KMS-11 (cell line): Measurements from ENCODE around the gene AGRP.

Source experiments
- H2AFZ ChIP-seq: fragments of 200-600 bp; sonication (generic); 2 replicates; pipeline ENCODE4 v1.6.1; 2016; ENCODE audit warnings: antibody characterized with exemption, mixed run types, low read depth
- H3K27ac ChIP-seq: fragments of 200-600 bp; sonication (generic); 2 replicates; pipeline ENCODE4 v1.6.1; 2016; ENCODE audit warnings: mild to moderate bottlenecking, mixed run types
- H3K27me3 ChIP-seq: fragments of 200-600 bp; sonication (generic); 2 replicates; pipeline ENCODE4 v1.6.1; 2017; ENCODE audit warnings: mild to moderate bottlenecking, low read depth, mixed run types, moderate library complexity; ENCODE audit not compliant: insufficient read depth
- H3K36me3 ChIP-seq: fragments of 200-600 bp; sonication (generic); 2 replicates; pipeline ENCODE4 v1.6.1; 2017; ENCODE audit warnings: mild to moderate bottlenecking, mixed run types; ENCODE audit not compliant: insufficient read depth
- H3K4me1 ChIP-seq: fragments of 200-600 bp; sonication (generic); 2 replicates; pipeline ENCODE4 v1.6.1; 2016; ENCODE audit warnings: mild to moderate bottlenecking, low read depth, mixed run types; ENCODE audit not compliant: poor library complexity, severe bottlenecking
- H3K4me2 ChIP-seq: fragments of 200-600 bp; sonication (generic); 2 replicates; pipeline ENCODE4 v1.7.0; 2016; ENCODE audit warnings: mild to moderate bottlenecking, mixed run types
- H3K4me3 ChIP-seq: fragments of 200-600 bp; sonication (generic); IDR thresholded peaks from 2 replicates; pipeline ENCODE4 v1.6.1; 2017; ENCODE audit warnings: low read depth, low read length, mixed read lengths; ENCODE audit not compliant: insufficient read depth
- H3K79me2 ChIP-seq: fragments of 200-600 bp; sonication (generic); 2 replicates; pipeline ENCODE4 v1.6.1; 2016; ENCODE audit warnings: low read depth, mixed run types; ENCODE audit not compliant: insufficient read depth
- H3K9ac ChIP-seq: fragments of 200-600 bp; sonication (generic); 2 replicates; pipeline ENCODE4 v1.6.1; 2016; ENCODE audit warnings: mild to moderate bottlenecking, mixed run types
- H4K20me1 ChIP-seq: fragments of 200-600 bp; sonication (generic); 2 replicates; pipeline ENCODE4 v1.6.1; 2016; ENCODE audit warnings: mild to moderate bottlenecking, mixed run types; ENCODE audit not compliant: insufficient read depth
- TF ChIP-seq, protein P1 (sequence below): fragments of 200-600 bp; sonication (generic); conservative IDR thresholded peaks from 2 replicates; pipeline ENCODE4 v1.6.1; 2017; ENCODE audit warnings: low read depth, mild to moderate bottlenecking, antibody characterized with exemption, low read length, moderate library complexity, mixed read lengths

The AGRP gene

DNA sequence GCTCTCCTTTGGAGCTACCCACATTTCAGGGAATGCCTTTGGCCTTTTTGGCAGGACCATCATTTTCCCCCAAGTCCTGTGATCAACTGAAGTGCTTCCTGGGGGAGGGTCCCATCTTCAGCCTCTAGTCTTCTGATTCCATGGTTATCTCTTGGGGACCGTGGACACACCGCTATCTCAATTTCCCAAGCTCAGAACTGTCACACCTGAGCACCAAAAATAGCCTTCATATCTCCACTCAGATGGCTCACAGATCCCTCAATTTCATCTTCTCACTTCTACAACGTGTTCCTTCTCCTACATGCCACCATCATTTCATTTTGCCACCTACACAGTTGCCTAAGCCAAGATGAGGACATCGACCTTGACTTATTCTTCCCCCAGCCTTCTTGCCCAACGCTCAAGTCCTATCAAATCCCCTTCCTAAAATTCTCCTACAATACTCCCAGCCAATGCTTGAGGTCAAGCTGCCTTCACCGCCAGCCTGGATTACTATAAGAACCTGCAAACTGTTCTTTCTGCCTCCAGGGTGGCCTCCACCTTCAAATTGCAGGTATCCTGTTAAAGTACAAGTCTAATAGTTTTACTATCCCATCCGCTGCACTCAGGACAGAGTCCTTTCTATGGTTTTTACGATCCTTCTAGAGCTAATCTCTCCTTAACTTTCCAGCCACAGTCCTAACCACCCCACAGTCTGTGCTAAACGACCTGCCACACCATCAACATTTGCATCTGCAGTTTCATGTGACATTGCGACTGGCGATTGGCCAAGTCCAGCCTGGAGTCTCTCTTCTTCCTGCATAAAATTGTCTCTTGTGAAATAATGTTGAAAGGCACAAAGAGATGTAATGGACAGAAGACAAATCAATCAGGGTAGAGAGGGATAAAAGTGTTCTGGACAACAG, 8.5 kb downstream of the AGRP start:
- Histone ChIP-seq H3K36me3 (no peaks in the 10 kb centered on the region), H3K79me2 (peaks cover 54% of the 10 kb centered on the region), H3K4me1 (peaks cover 13% of the 10 kb centered on the region), H3K27me3 (no peaks in the 10 kb centered on the region), H2AFZ (no peak overlapping the region), H4K20me1 (no peaks in the 10 kb centered on the region), H3K4me3 (no peak overlapping the region), H3K27ac (no peak overlapping the region), H3K9ac (no peak overlapping the region), H3K4me2 (no peak overlapping the region; the same call in 1 of the 2 replicates)
- TF ChIP-seq, protein P1, sequence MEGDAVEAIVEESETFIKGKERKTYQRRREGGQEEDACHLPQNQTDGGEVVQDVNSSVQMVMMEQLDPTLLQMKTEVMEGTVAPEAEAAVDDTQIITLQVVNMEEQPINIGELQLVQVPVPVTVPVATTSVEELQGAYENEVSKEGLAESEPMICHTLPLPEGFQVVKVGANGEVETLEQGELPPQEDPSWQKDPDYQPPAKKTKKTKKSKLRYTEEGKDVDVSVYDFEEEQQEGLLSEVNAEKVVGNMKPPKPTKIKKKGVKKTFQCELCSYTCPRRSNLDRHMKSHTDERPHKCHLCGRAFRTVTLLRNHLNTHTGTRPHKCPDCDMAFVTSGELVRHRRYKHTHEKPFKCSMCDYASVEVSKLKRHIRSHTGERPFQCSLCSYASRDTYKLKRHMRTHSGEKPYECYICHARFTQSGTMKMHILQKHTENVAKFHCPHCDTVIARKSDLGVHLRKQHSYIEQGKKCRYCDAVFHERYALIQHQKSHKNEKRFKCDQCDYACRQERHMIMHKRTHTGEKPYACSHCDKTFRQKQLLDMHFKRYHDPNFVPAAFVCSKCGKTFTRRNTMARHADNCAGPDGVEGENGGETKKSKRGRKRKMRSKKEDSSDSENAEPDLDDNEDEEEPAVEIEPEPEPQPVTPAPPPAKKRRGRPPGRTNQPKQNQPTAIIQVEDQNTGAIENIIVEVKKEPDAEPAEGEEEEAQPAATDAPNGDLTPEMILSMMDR = no peak

DNA sequence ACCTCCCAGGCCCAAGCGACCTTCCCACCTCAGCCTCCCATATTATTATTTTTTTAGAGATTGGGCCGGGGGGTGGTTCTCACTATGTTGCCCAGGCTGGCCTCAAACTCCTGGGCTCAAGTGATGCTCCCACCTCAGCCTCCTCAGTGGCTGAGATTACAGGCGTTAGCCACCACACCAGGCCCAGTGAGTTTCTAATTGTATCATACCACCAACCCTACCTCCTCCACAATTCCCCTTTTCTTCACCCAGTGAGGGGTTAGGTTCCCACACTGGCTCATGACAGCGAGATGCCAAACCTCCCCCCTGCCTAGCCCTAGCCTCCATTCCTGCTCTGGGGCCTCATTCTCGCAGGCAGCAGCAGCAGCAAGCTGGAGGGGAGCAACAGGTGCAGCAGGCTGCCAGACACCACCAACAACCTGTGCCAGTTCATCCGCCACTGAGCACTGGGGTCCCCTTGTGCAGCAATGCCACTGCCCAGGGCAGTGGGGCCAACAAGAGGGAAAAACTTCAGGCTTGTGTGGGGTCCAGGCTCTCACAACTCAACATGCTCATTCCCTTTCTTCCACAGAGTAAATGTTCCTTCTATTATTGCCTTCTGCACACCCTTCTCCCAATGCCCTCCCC, 11.5 kb downstream of the AGRP start:
- peaks cover 31% of the 10 kb centered on the region; the same call in 1 of the 2 replicates for H3K79me2 ChIP-seq
- no peak overlapping the region for H3K4me3 ChIP-seq

DNA sequence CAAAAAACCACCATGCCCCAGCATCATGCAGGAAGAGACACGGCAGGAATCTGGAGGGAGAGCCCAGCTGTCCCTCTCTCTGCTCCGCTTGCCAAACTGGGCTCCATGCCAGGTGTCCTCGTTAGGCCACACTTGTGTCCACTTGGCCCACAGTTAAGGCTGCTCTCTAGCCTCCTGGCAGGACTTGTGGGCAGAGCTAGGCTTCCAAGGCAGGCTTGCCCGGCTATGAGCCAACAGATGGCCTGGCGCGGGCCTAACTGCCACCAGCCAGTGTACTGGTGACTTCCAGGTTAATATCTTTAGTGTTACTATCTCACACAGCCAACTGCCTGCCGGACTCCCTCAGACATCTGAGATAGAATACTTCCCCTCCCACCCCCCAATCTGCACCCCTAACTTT, 13.0 kb downstream of the AGRP start:
- TF ChIP-seq, protein P1 = no peak
- Histone ChIP-seq H3K27ac (no peak overlapping the region), H3K36me3 (no peaks in the 10 kb centered on the region), H3K4me3 (no peak overlapping the region), H3K27me3 (no peaks in the 10 kb centered on the region), H3K4me2 (no peak overlapping the region), H2AFZ (no peak overlapping the region), H3K9ac (no peak overlapping the region), H3K79me2 (peaks cover 26% of the 10 kb centered on the region; the same call in 1 of the 2 replicates), H3K4me1 (peaks cover 4% of the 10 kb centered on the region), H4K20me1 (no peaks in the 10 kb centered on the region)

More for the DNA sequence above, 11.5 kb downstream of the AGRP start:
- no peaks in the 10 kb centered on the region for H3K27me3 ChIP-seq
- H3K27ac ChIP-seq = no peak overlapping the region
- no peak overlapping the region for H3K9ac ChIP-seq
- H4K20me1 ChIP-seq = no peaks in the 10 kb centered on the region
- no peak overlapping the region for H3K4me2 ChIP-seq
- no peak overlapping the region for H2AFZ ChIP-seq
- no peaks in the 10 kb centered on the region for H3K36me3 ChIP-seq
- peaks cover 7% of the 10 kb centered on the region for H3K4me1 ChIP-seq
- TF ChIP-seq, protein P1 = no peak

DNA sequence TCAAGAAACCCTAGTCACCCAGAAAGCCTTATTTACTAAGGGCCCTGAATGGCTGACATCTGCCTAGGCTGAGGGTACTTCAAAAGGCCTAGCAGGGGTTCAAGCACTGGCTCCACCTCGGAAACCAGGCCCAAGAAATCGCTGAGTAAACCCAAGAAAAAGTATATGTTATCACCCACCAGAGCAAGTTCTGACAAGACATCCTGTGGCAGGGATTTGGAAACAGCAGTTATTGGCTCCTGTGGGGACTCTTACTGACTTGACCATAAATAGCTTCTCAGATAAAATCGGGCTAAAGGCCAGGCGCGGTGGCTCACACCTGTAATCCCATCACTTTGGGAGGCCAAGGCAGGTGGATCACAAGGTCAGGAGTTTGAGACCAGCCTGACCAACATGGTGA, 14.6 kb downstream of the AGRP start:
- Histone ChIP-seq H3K4me2 (no peak overlapping the region), H3K4me3 (no peak overlapping the region), H3K9ac (no peak overlapping the region), H3K4me1 (no peaks in the 10 kb centered on the region), H3K27ac (no peak overlapping the region), H4K20me1 (no peaks in the 10 kb centered on the region), H2AFZ (no peak overlapping the region), H3K36me3 (no peaks in the 10 kb centered on the region), H3K27me3 (no peaks in the 10 kb centered on the region), H3K79me2 (peaks cover 13% of the 10 kb centered on the region; the same call in 1 of the 2 replicates)
- TF ChIP-seq, protein P1 = no peak
